Tibial nerve (tissue), 3 donors: ENCODE data around the gene RAP1GAP2.

Experiments
- CTCF ChIP-seq, 5 experiments: fragments of 200-600 bp in 3 of 5; fragments of 450-650 bp in 2 of 5; sonication (generic) in 3 of 5; IDR thresholded peaks; one replicate each; pipeline ENCODE4 v1.5.1; 2016 to 2019; ENCODE audit warnings: antibody characterized with exemption in 5 of 5, mild to moderate bottlenecking in 3 of 5, moderate library complexity in 2 of 5
- POLR2A ChIP-seq, 2 donors: fragments of 450-650 bp; IDR thresholded peaks; one replicate each; pipeline ENCODE4 v1.6.1; 2017; ENCODE audit warnings: antibody characterized with exemption in 2 of 2, mild to moderate bottlenecking in 2 of 2, moderate library complexity in 2 of 2

- TF ChIP-seq CTCF (IDR thresholded peaks at IDR 0.05), result no peak
- TF ChIP-seq POLR2A (IDR thresholded peaks at IDR 0.05), result no peak
Observed at GRCh38 chr17:3006801-3007200, 210.6 kb downstream of the RAP1GAP2 start.
